ENCODE results near the gene SGCD.

SGCD gene

GRCh38 chr5:156359476-156359875, 32.5 kb downstream of the SGCD start:
- in situ Hi-C loops (cut with MboI; ENCODE audit: low sequenced_read_pairs): no loop called here

- in situ Hi-C loops (cut with MboI; ENCODE audit: low sequenced_read_pairs): no loop called here
Observed at GRCh38 chr5:156361436-156362109, 34.6 kb downstream of the SGCD start.

- in situ Hi-C loops (cut with MboI; ENCODE audit: low sequenced_read_pairs): no loop called here
Observed at GRCh38 chr5:156363861-156364260, 36.9 kb downstream of the SGCD start.

GRCh38 chr5:156366521-156366920, 39.6 kb downstream of the SGCD start:
- in situ Hi-C loops (cut with MboI; ENCODE audit: low sequenced_read_pairs): no loop called here

GRCh38 chr5:156367597-156367996, 40.6 kb downstream of the SGCD start:
- in situ Hi-C loops (cut with MboI; ENCODE audit: low sequenced_read_pairs): no loop called here

- in situ Hi-C loops (cut with MboI; ENCODE audit: low sequenced_read_pairs): no loop called here
Observed at GRCh38 chr5:156375895-156376495, 49.0 kb downstream of the SGCD start.

GRCh38 chr5:156376751-156377150, 49.8 kb downstream of the SGCD start:
- in situ Hi-C loops (cut with MboI; ENCODE audit: low sequenced_read_pairs): no loop called here

GRCh38 chr5:156378159-156378558, 51.2 kb downstream of the SGCD start:
- in situ Hi-C loops (cut with MboI; ENCODE audit: low sequenced_read_pairs): no loop called here

GRCh38 chr5:156379206-156379605, 52.2 kb downstream of the SGCD start:
- in situ Hi-C loops (cut with MboI; ENCODE audit: low sequenced_read_pairs): no loop called here

- in situ Hi-C loops (cut with MboI; ENCODE audit: low sequenced_read_pairs): no loop called here
Observed at GRCh38 chr5:156380848-156381247, 53.9 kb downstream of the SGCD start.

GRCh38 chr5:156383510-156384265, 56.7 kb downstream of the SGCD start:
- in situ Hi-C loops (cut with MboI; ENCODE audit: low sequenced_read_pairs): no loop called here

- in situ Hi-C loops (cut with MboI; ENCODE audit: low sequenced_read_pairs): no loop called here
Observed at GRCh38 chr5:156385416-156385815, 58.5 kb downstream of the SGCD start.

- in situ Hi-C loops (cut with MboI; ENCODE audit: low sequenced_read_pairs): no loop called here
Observed at GRCh38 chr5:156386976-156387375, 60.0 kb downstream of the SGCD start.

GRCh38 chr5:156387391-156387790, 60.4 kb downstream of the SGCD start:
- in situ Hi-C loops (cut with MboI; ENCODE audit: low sequenced_read_pairs): no loop called here

- in situ Hi-C loops (cut with MboI; ENCODE audit: low sequenced_read_pairs): no loop called here
Observed at GRCh38 chr5:156388233-156388632, 61.3 kb downstream of the SGCD start.

- in situ Hi-C loops (cut with MboI; ENCODE audit: low sequenced_read_pairs): no loop called here
Observed at GRCh38 chr5:156391139-156391538, 64.2 kb downstream of the SGCD start.

GRCh38 chr5:156393980-156394379, 67.0 kb downstream of the SGCD start:
- in situ Hi-C loops (cut with MboI; ENCODE audit: low sequenced_read_pairs): no loop called here

GRCh38 chr5:156394642-156395305, 67.8 kb downstream of the SGCD start:
- in situ Hi-C loops (cut with MboI; ENCODE audit: low sequenced_read_pairs): no loop called here

- in situ Hi-C loops (cut with MboI; ENCODE audit: low sequenced_read_pairs): no loop called here
Observed at GRCh38 chr5:156395306-156395675, 68.3 kb downstream of the SGCD start.

GRCh38 chr5:156396063-156396829, 69.3 kb downstream of the SGCD start:
- in situ Hi-C loops (cut with MboI; ENCODE audit: low sequenced_read_pairs): no loop called here

GRCh38 chr5:156396830-156397081, 69.8 kb downstream of the SGCD start:
- in situ Hi-C loops (cut with MboI; ENCODE audit: low sequenced_read_pairs): no loop called here

Data from HL-60/S4 treated with retinoic acid at 250 ng/mL for 4 days and 3 days (cell line).